A549 (cell line): ENCODE results near the gene POU2F3. TPM values are rescaled to one million over a fixed set of nuclear protein-coding genes. Genes with fewer than 3 reads are reported as not detected.

Experiments used
- ATAC-seq, 2 experiments: fragments of 200-7000 bp in 1 of 2; fragments of >200 bp in 1 of 2; cut with Nextera tagmentation in 1 of 2; cut with Tn5 transposase in 1 of 2; 3 replicates each; pipeline versions ENCODE4 v1.8.0 to v1.9.1; 2018 to 2020; ENCODE audit warnings: mild to moderate bottlenecking in 1 of 2, moderate library complexity in 1 of 2
- CTCF ChIA-PET: fragments of 300-600 bp; sonication (Branson Sonifier 250); formaldehyde crosslinking; extraction: SDS; loops from one replicate; lab custom pipeline; 2021; ENCODE audit warnings: antibody characterized with exemption, inconsistent platforms; lab: Yijun Ruan, JAX
- POLR2A ChIA-PET: fragments of 350-600 bp; formaldehyde crosslinking; extraction: SDS; loops from one replicate; lab custom pipeline; 2021; ENCODE audit warnings: antibody characterized with exemption, inconsistent platforms; lab: Yijun Ruan, JAX
- DNase-seq, 2 experiments: peaks; one replicate each; pipeline versions ENCODE4 v3.0.0 to v3.0.0-alpha.2; 2011 to 2016; ENCODE audit warnings: low read depth in 1 of 2, low spot score in 1 of 2
- FAIRE-seq: peaks from 2 replicates; lab custom pipeline; 2011; peaks lifted over from hg19 to GRCh38; lab: Jason Lieb, UNC
- H3K27ac ChIP-seq, 2 experiments: fragments of >200 bp; sonication (Bioruptor Twin); formaldehyde crosslinking; 3 replicates each; pipeline ENCODE4 v1.5.1; 2016 to 2017
- H3K4me1 ChIP-seq: fragments of >200 bp; sonication (Bioruptor Twin); formaldehyde crosslinking; 3 replicates; pipeline ENCODE4 v1.6.1; 2016
- H3K4me2 ChIP-seq: fragments of >200 bp; sonication (Bioruptor Twin); formaldehyde crosslinking; 3 replicates; pipeline ENCODE4 v1.6.1; 2016
- H3K4me3 ChIP-seq: fragments of >200 bp; sonication (Bioruptor Twin); formaldehyde crosslinking; 3 replicates; pipeline ENCODE4 v1.5.1; 2016
- H3K9me3 ChIP-seq: fragments of >200 bp; sonication (Bioruptor Twin); formaldehyde crosslinking; 3 replicates; pipeline ENCODE4 v1.6.1; 2016
- FOSB ChIP-seq: fragments of 250-450 bp; sonication (Bioruptor Pico); IDR thresholded peaks from 2 replicates; pipeline ENCODE4 v1.5.0; 2020; ENCODE audit warnings: mild to moderate bottlenecking, moderate library complexity
- FOXS1 ChIP-seq: fragments of 250-450 bp; sonication (Bioruptor Pico); IDR thresholded peaks from 2 replicates; pipeline ENCODE4 v1.5.0; 2020; ENCODE audit warnings: mild to moderate bottlenecking, moderate library complexity
- HOXA7 ChIP-seq: fragments of 250-450 bp; sonication (Bioruptor Pico); IDR thresholded peaks from 2 replicates; pipeline ENCODE4 v1.5.0; 2020; ENCODE audit warnings: mild to moderate bottlenecking, moderate library complexity
- HOXB5 ChIP-seq: fragments of 250-450 bp; sonication (Bioruptor Pico); IDR thresholded peaks from 2 replicates; pipeline ENCODE4 v1.5.0; 2020; ENCODE audit warnings: mild to moderate bottlenecking, moderate library complexity
- JUN ChIP-seq, 2 experiments: fragments of >200 bp; sonication (Bioruptor Twin); formaldehyde crosslinking; IDR thresholded peaks; 2 replicates in 1 of 2; 3 replicates in 1 of 2; pipeline ENCODE4 v1.6.1; 2016 to 2017
- MAFK ChIP-seq: fragments of 450-650 bp; IDR thresholded peaks from 2 replicates; pipeline ENCODE4 v1.6.1; 2014; ENCODE audit not compliant: partially characterized antibody
- NR3C1 ChIP-seq: fragments of >200 bp; sonication (Bioruptor Twin); formaldehyde crosslinking; IDR thresholded peaks from 3 replicates; pipeline ENCODE4 v1.6.1; 2017
- RNF2 ChIP-seq: fragments of 200-600 bp; sonication (generic); IDR thresholded peaks from 2 replicates; pipeline ENCODE4 v1.6.1; 2016; ENCODE audit warnings: low read depth, mild to moderate bottlenecking, antibody characterized with exemption, moderate library complexity, borderline replicate concordance
- SMC3 ChIP-seq: fragments of >200 bp; sonication (Bioruptor Twin); formaldehyde crosslinking; IDR thresholded peaks from 3 replicates; pipeline ENCODE4 v1.6.1; 2018; ENCODE audit warnings: inconsistent platforms
- TP53 ChIP-seq: fragments of 250-450 bp; sonication (Bioruptor Pico); IDR thresholded peaks from 2 replicates; pipeline ENCODE4 v1.5.0; 2021; ENCODE audit warnings: mild to moderate bottlenecking, moderate library complexity
- ZC3H11A ChIP-seq: fragments of 450-650 bp; IDR thresholded peaks from 2 replicates; pipeline ENCODE4 v1.6.1; 2014; ENCODE audit warnings: antibody characterized with exemption, mild to moderate bottlenecking
- ZNF302 ChIP-seq: fragments of 250-450 bp; sonication (Bioruptor Pico); IDR thresholded peaks from 2 replicates; pipeline ENCODE4 v1.9.0; 2021; ENCODE audit warnings: inconsistent platforms, mild to moderate bottlenecking, moderate library complexity
- WGBS: methylation state at CpG from one replicate; pipeline ENCODE4 v1.1.6; 2017; ENCODE audit errors: missing lambda C conversion rate; 5-methylcytosine and 5-hydroxymethylcytosine counted together
- polyA plus RNA-seq, 4 experiments: library from polyadenylated mRNA; depleted of rRNA in 3 of 4; stranded (reverse); fragments of >200 nt; fragmentation: RNase III in 1 of 4; extraction: RNeasy Plus Mini Kit Qiagen cat#74134 plus additional on column Dnase treatment in 1 of 4; gene quantifications; 2 replicates in 3 of 4; 3 replicates in 1 of 4; pipeline ENCODE4 v1.2.3, GENCODE V29; 2011 to 2017
- TF ChIP-seq, protein P1 (sequence below): fragments of 200-600 bp; sonication (generic); IDR thresholded peaks from 2 replicates; pipeline ENCODE4 v1.6.1; 2016; ENCODE audit warnings: antibody characterized with exemption, mild to moderate bottlenecking, moderate library complexity
- TF ChIP-seq, protein P2 (sequence below): IDR thresholded peaks from 2 replicates; pipeline ENCODE4 v1.6.1; 2012
- TF ChIP-seq, protein P3 (sequence below): fragments of >200 bp; sonication (Bioruptor Twin); formaldehyde crosslinking; IDR thresholded peaks from 3 replicates; pipeline ENCODE4 v1.6.1; 2016

Gene POU2F3
- polyA plus RNA-seq, 2 of the 4 experiments (the other 2 are of a cell fraction): not detected

DNA sequence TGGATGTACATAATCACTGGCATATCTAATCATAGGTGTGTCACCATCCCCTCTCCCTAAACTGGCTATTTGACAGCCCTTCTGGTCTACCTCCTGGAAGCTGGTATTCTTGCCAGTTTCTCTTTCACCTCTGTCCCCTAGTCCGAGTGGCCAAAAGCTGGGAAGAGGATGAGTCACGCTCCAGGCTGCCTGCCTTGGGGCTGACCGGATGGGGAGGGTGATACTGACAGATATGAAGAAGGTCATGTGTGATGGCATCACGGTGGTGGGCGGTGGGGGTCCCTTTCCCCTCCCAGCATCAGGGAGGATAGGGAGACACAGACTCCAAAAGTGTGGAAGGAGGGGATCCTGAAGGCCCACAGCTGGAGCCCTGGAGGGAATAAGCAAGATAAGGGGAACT is 24.3 kb upstream of the POU2F3 start:
- no peak for ATAC-seq
- WGBS: 84% methylated on average over 4 of the region's 5 CpGs
- ChIA-PET CTCF (interaction anchor here (0.6 to 5.0 kb wide), 6 partner anchors 14 to 85 kb away, joined by 3 to 27 read pairs (median 4); no protein-coding TSS in a partner anchor), POLR2A (no interaction called here)
- no peak for FAIRE-seq
- Histone ChIP-seq H3K27ac (no peak overlapping the region), H3K4me3 (no peak overlapping the region), H3K4me2 (no peak overlapping the region), H3K4me1 (0 out of 3 replicates have a peak, but pooled peaks cover 7% of the 10 kb centered on the region), H3K9me3 (no peaks in the 10 kb centered on the region)
- TF ChIP-seq FOSB (CRISPR knock-in tag) (no peak), NR3C1 (no peak), HOXA7 (CRISPR knock-in tag) (no peak), TP53 (CRISPR knock-in tag) (no peak), RNF2 (no peak), SMC3 (no peak), ZNF302 (no peak), MAFK (no peak)
- TF ChIP-seq, protein P1, sequence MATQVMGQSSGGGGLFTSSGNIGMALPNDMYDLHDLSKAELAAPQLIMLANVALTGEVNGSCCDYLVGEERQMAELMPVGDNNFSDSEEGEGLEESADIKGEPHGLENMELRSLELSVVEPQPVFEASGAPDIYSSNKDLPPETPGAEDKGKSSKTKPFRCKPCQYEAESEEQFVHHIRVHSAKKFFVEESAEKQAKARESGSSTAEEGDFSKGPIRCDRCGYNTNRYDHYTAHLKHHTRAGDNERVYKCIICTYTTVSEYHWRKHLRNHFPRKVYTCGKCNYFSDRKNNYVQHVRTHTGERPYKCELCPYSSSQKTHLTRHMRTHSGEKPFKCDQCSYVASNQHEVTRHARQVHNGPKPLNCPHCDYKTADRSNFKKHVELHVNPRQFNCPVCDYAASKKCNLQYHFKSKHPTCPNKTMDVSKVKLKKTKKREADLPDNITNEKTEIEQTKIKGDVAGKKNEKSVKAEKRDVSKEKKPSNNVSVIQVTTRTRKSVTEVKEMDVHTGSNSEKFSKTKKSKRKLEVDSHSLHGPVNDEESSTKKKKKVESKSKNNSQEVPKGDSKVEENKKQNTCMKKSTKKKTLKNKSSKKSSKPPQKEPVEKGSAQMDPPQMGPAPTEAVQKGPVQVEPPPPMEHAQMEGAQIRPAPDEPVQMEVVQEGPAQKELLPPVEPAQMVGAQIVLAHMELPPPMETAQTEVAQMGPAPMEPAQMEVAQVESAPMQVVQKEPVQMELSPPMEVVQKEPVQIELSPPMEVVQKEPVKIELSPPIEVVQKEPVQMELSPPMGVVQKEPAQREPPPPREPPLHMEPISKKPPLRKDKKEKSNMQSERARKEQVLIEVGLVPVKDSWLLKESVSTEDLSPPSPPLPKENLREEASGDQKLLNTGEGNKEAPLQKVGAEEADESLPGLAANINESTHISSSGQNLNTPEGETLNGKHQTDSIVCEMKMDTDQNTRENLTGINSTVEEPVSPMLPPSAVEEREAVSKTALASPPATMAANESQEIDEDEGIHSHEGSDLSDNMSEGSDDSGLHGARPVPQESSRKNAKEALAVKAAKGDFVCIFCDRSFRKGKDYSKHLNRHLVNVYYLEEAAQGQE: no peak
- TF ChIP-seq, protein P2, sequence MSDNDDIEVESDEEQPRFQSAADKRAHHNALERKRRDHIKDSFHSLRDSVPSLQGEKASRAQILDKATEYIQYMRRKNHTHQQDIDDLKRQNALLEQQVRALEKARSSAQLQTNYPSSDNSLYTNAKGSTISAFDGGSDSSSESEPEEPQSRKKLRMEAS: no peak
- DNase-seq: no peak

GRCh38 chr11:120216426-120217102 is 23.4 kb upstream of the POU2F3 start:
- TF ChIP-seq, protein P3, sequence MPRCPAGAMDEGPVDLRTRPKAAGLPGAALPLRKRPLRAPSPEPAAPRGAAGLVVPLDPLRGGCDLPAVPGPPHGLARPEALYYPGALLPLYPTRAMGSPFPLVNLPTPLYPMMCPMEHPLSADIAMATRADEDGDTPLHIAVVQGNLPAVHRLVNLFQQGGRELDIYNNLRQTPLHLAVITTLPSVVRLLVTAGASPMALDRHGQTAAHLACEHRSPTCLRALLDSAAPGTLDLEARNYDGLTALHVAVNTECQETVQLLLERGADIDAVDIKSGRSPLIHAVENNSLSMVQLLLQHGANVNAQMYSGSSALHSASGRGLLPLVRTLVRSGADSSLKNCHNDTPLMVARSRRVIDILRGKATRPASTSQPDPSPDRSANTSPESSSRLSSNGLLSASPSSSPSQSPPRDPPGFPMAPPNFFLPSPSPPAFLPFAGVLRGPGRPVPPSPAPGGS: no peak
- DNase-seq (no peak), FAIRE-seq (no peak), ATAC-seq (no peak)
- H3K4me3 ChIP-seq: no peak overlapping the region
- ChIA-PET POLR2A (no interaction called here), CTCF (interaction anchor here (1.0 to 5.0 kb wide), 7 partner anchors 13 to 87 kb away, joined by 3 to 27 read pairs (median 4); no protein-coding TSS in a partner anchor)
- no peak overlapping the region for H3K27ac ChIP-seq
- 0 out of 3 replicates have a peak, but pooled peaks cover 6% of the 10 kb centered on the region for H3K4me1 ChIP-seq
- 90% methylated on average over 5 of the region's 8 CpGs for WGBS
- no peak overlapping the region for H3K4me2 ChIP-seq
- H3K9me3 ChIP-seq: no peaks in the 10 kb centered on the region

GRCh38 chr11:120217526-120217925 is 22.4 kb upstream of the POU2F3 start:
- H3K4me2 ChIP-seq: no peak overlapping the region
- ATAC-seq: no peak
- H3K4me1 ChIP-seq: no peaks in the 10 kb centered on the region
- no peak for DNase-seq
- ChIA-PET CTCF (interaction anchor here (1.2 to 2.5 kb wide), 4 partner anchors 12 to 86 kb away, joined by 3 to 10 read pairs (median 4); no protein-coding TSS in a partner anchor), POLR2A (no interaction called here)
- H3K4me3 ChIP-seq: no peak overlapping the region
- TF ChIP-seq FOXS1 (no peak), SMC3 (no peak), JUN (IDR thresholded peaks at IDR 0.05) (no peak), ZNF302 (no peak), HOXB5 (CRISPR knock-in tag) (no peak), ZC3H11A (no peak)
- no peaks in the 10 kb centered on the region for H3K9me3 ChIP-seq
- WGBS: 91% methylated on average over 12 of the region's 12 CpGs
- FAIRE-seq: no peak
- no peak overlapping the region for H3K27ac ChIP-seq
